ENCODE data around the gene BLTP3A.

BLTP3A gene

DNA sequence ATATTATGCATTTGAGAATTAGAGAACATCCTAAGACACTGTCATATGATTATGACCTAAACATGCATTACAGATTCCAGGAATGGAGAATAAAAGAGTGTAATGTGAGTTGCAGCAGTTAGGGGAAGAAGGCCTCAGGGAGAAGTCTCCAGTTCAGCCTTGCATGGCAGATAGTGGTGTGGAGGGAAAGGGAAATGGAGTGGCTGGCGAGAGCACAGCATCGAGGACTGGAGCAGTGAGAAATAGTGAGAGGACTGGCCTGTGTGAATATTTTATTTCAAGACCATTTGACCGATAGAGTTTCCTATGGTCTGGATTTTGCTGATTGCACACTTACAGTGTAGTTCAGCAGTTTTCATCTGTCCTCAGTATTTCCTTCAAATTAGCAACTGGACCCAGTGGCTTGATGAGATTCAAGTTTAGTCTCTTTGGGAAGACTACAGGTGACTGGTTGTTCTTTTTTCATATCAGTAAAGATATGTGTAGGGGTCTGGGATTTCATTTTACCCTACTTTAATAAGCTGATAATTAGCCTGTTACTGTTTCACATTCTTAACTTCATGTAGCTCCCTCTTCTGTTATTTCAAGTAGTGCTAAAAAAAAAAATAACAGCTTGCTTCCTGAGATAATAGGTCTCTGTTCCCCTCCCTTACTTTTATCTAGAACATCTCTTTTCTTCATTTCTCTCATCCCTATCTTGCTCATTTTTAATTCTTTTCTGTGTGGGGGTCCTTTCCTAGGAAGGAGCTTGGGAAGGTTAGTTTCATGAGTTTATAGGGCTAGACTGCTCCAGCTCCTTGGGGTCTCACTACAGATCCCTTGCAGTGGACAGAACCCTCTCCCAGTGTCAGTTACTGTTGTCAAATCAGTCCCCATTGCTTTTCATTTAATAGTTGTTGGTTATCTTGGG lies 27.9 kb downstream of the BLTP3A start:
- no peak for TF ChIP-seq CTCF (IDR thresholded peaks at IDR 0.05; ENCODE audit: low read length)
- TF ChIP-seq EZH2 (optimal IDR thresholded peaks at IDR 0.05; ENCODE audit: low read depth, low read length) = no peak
- TF ChIP-seq EZH2phosphoT487 (IDR thresholded peaks at IDR 0.05; ENCODE audit: low read length) = no peak
- H3K9me2 ChIP-seq (replicated peaks; ENCODE audit: insufficient read depth, low read length) = no peaks in the 10 kb centered on the region
- DNase-seq = no peak
- H3F3A ChIP-seq (ENCODE audit: insufficient read depth, low read length) = no peaks in the 10 kb centered on the region
- no peak overlapping the region for H3K4me3 ChIP-seq (ENCODE audit: low read length)
- H3K79me2 ChIP-seq (ENCODE audit: low read length) = peaks cover 42% of the 10 kb centered on the region
- H2AFZ ChIP-seq (ENCODE audit: low read length) = no peak overlapping the region
- no peaks in the 10 kb centered on the region for H3K27me3 ChIP-seq (replicated peaks; ENCODE audit: insufficient read depth, low read length)
- H4K20me1 ChIP-seq (ENCODE audit: insufficient read depth, low read length) = no peaks in the 10 kb centered on the region
- no peak overlapping the region for H3K27ac ChIP-seq (ENCODE audit: low read length)
- H3K36me3 ChIP-seq (replicated peaks; ENCODE audit: insufficient read depth, low read length) = no peaks in the 10 kb centered on the region
- no peak overlapping the region for H3K4me2 ChIP-seq (ENCODE audit: low read depth, low read length)
- no peaks in the 10 kb centered on the region for H3K9me3 ChIP-seq (replicated peaks; ENCODE audit: insufficient read depth, low read length)
- no peak overlapping the region for H3K9ac ChIP-seq (ENCODE audit: low read length)
- no peaks in the 10 kb centered on the region for H3K4me1 ChIP-seq (ENCODE audit: low read length)

DNA sequence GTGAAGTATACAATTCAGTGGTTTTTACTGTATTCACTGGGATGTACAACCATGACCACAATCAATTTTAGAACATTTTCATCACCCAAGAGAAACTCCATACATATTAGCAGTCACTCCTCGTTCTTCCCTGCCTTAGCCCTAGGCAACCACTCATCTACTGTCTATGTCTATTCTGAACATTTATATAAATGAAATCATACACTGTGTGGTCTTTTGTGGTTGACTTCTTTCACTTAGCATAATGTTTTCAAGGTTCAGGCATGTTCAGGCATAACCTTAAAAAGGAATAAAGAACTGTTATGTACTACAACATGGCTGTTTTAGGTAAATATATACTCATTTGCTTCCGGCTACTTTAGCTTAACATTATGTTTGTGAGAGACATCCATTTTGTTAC lies 37.3 kb downstream of the BLTP3A start:
- Histone ChIP-seq H3K27me3 (replicated peaks; ENCODE audit: insufficient read depth, low read length) (no peaks in the 10 kb centered on the region), H3K9me2 (replicated peaks; ENCODE audit: insufficient read depth, low read length) (no peaks in the 10 kb centered on the region), H3K4me1 (ENCODE audit: low read length) (no peaks in the 10 kb centered on the region), H2AFZ (ENCODE audit: low read length) (no peak overlapping the region), H3K36me3 (replicated peaks; ENCODE audit: insufficient read depth, low read length) (no peaks in the 10 kb centered on the region), H3F3A (ENCODE audit: insufficient read depth, low read length) (no peaks in the 10 kb centered on the region), H4K20me1 (ENCODE audit: insufficient read depth, low read length) (no peaks in the 10 kb centered on the region), H3K9ac (ENCODE audit: low read length) (no peak overlapping the region), H3K79me2 (ENCODE audit: low read length) (no peaks in the 10 kb centered on the region), H3K4me2 (ENCODE audit: low read depth, low read length) (no peak overlapping the region), H3K4me3 (ENCODE audit: low read length) (no peak overlapping the region), H3K27ac (ENCODE audit: low read length) (no peak overlapping the region), H3K9me3 (replicated peaks; ENCODE audit: insufficient read depth, low read length) (no peaks in the 10 kb centered on the region)
- TF ChIP-seq CTCF (IDR thresholded peaks at IDR 0.05; ENCODE audit: low read length) = no peak
- TF ChIP-seq EZH2 (optimal IDR thresholded peaks at IDR 0.05; ENCODE audit: low read depth, low read length) = no peak
- TF ChIP-seq EZH2phosphoT487 (IDR thresholded peaks at IDR 0.05; ENCODE audit: low read length) = no peak
- DNase-seq = no peak

DNA sequence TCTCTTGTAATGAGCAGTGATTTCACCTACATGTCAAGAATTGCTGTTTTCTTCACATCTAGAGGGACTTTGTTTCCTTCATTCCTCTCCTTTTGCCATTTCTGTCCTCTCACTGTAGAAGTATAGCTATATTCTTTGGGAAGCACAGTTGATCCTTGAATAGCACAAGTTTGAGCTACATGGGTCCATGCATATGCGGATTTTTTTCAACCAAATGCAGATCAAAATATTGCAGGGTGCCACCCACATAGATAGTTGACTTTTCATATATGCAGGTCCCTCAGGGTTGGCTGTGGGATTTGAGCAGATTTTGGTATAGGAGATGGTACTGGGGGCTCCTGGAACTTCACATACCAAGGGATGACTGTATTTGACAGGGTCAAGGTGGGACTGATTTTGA lies 41.1 kb downstream of the BLTP3A start:
- H3F3A ChIP-seq (ENCODE audit: insufficient read depth, low read length) = no peaks in the 10 kb centered on the region
- H3K9me2 ChIP-seq (replicated peaks; ENCODE audit: insufficient read depth, low read length) = no peaks in the 10 kb centered on the region
- H3K9me3 ChIP-seq (replicated peaks; ENCODE audit: insufficient read depth, low read length) = no peaks in the 10 kb centered on the region
- H3K36me3 ChIP-seq (replicated peaks; ENCODE audit: insufficient read depth, low read length) = no peaks in the 10 kb centered on the region; the same call in 1 of the 2 replicates
- H4K20me1 ChIP-seq (ENCODE audit: insufficient read depth, low read length) = no peaks in the 10 kb centered on the region
- no peaks in the 10 kb centered on the region for H3K27me3 ChIP-seq (replicated peaks; ENCODE audit: insufficient read depth, low read length)
- H3K9ac ChIP-seq (ENCODE audit: low read length) = no peak overlapping the region
- no peaks in the 10 kb centered on the region for H3K4me1 ChIP-seq (ENCODE audit: low read length)
- H3K4me2 ChIP-seq (ENCODE audit: low read depth, low read length) = no peak overlapping the region
- H2AFZ ChIP-seq (ENCODE audit: low read length) = no peak overlapping the region
- no peak overlapping the region for H3K27ac ChIP-seq (ENCODE audit: low read length)
- no peak for DNase-seq
- no peaks in the 10 kb centered on the region for H3K79me2 ChIP-seq (ENCODE audit: low read length)
- TF ChIP-seq CTCF (IDR thresholded peaks at IDR 0.05; ENCODE audit: low read length) (no peak), EZH2 (optimal IDR thresholded peaks at IDR 0.05; ENCODE audit: low read depth, low read length) (no peak), EZH2phosphoT487 (IDR thresholded peaks at IDR 0.05; ENCODE audit: low read length) (no peak)
- H3K4me3 ChIP-seq (ENCODE audit: low read length) = no peak overlapping the region

Measured in MM.1S (cell line).